ENCODE measurements around the gene RABGAP1L. TPM values are rescaled to one million over a fixed set of nuclear protein-coding genes. Genes with fewer than 3 reads are reported as not detected.

RABGAP1L gene
- total RNA-seq, 1 donor from 2014 or later = 83.9 TPM

- Histone ChIP-seq H3K27ac (no peak overlapping the region), H3K36me3 (no peaks in the 10 kb centered on the region), H3K27me3 (ENCODE audit: low read depth) (no peaks in the 10 kb centered on the region), H3K9me3 (no peaks in the 10 kb centered on the region), H3K4me1 (no peaks in the 10 kb centered on the region), H3K4me3 (no peak overlapping the region)
- no peak for ATAC-seq
- intact Hi-C loops (cut with DNase I) = no loop called here
- TF ChIP-seq, protein P1, sequence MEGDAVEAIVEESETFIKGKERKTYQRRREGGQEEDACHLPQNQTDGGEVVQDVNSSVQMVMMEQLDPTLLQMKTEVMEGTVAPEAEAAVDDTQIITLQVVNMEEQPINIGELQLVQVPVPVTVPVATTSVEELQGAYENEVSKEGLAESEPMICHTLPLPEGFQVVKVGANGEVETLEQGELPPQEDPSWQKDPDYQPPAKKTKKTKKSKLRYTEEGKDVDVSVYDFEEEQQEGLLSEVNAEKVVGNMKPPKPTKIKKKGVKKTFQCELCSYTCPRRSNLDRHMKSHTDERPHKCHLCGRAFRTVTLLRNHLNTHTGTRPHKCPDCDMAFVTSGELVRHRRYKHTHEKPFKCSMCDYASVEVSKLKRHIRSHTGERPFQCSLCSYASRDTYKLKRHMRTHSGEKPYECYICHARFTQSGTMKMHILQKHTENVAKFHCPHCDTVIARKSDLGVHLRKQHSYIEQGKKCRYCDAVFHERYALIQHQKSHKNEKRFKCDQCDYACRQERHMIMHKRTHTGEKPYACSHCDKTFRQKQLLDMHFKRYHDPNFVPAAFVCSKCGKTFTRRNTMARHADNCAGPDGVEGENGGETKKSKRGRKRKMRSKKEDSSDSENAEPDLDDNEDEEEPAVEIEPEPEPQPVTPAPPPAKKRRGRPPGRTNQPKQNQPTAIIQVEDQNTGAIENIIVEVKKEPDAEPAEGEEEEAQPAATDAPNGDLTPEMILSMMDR (IDR thresholded peaks at IDR 0.05) = no peak
- DNase-seq = no peak
Observed at GRCh38 chr1:174825127-174825526, 665.8 kb downstream of the RABGAP1L start.

DNA sequence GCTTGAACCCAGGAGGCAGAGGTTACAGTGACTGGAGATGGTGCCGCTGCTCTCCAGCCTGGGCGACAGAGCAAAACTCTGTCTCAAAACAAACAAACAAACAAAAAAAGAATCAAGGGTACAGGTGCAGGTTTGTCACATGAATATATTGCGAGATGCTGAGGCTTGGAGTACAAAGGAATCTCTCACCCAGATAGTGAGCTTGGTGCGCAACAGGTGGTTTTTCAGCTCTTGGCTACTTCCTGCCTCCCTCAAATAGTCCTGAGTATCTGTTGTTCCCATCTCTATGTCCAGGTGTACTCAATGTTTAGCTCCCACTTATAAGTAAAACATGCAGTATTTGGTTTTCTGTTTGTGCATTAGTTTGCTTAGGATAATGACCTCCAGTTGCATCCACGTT is 666.5 kb downstream of the RABGAP1L start:
- no peaks in the 10 kb centered on the region for H3K9me3 ChIP-seq
- DNase-seq (no peak), ATAC-seq (no peak)
- no peak overlapping the region for H3K27ac ChIP-seq
- no peaks in the 10 kb centered on the region for H3K27me3 ChIP-seq (ENCODE audit: low read depth)
- H3K4me1 ChIP-seq = no peaks in the 10 kb centered on the region
- TF ChIP-seq, protein P1 (IDR thresholded peaks at IDR 0.05) = no peak
- no peaks in the 10 kb centered on the region for H3K36me3 ChIP-seq
- intact Hi-C loops (cut with DNase I) = no loop called here
- no peak overlapping the region for H3K4me3 ChIP-seq

DNA sequence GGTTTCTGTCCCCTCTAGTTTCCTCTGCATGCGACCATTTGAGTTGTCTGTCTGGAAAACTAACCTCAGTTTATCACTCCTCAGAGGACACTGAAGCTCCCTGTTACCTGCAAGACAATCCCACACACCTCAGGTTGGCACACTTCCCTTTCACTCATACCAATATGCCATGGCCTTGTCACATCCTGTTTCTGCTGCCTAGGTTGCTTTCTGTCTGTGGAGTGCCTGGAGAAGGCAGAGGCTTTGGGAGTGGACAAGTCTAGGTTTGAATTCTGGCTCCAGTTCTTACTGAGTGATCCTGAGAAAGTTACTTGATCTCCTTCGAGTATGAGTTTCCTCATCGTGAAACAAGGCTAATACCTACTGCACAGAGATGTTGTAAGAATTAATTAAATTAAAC is 668.9 kb downstream of the RABGAP1L start:
- no peak for ATAC-seq
- Histone ChIP-seq H3K4me1 (no peaks in the 10 kb centered on the region), H3K9me3 (no peaks in the 10 kb centered on the region), H3K36me3 (no peaks in the 10 kb centered on the region), H3K4me3 (no peak overlapping the region), H3K27me3 (ENCODE audit: low read depth) (no peaks in the 10 kb centered on the region), H3K27ac (no peak overlapping the region)
- TF ChIP-seq, protein P1 (IDR thresholded peaks at IDR 0.05) = no peak
- intact Hi-C loops (cut with DNase I) = no loop called here
- no peak for DNase-seq

GRCh38 chr1:174829990-174830389 is 670.7 kb downstream of the RABGAP1L start:
- Histone ChIP-seq H3K9me3 (no peaks in the 10 kb centered on the region), H3K27ac (no peak overlapping the region), H3K4me1 (no peaks in the 10 kb centered on the region), H3K4me3 (no peak overlapping the region), H3K27me3 (ENCODE audit: low read depth) (no peaks in the 10 kb centered on the region), H3K36me3 (no peaks in the 10 kb centered on the region)
- DNase-seq = no peak
- no peak for ATAC-seq
- intact Hi-C loops (cut with DNase I) = no loop called here
- TF ChIP-seq, protein P1 (IDR thresholded peaks at IDR 0.05) = no peak

GRCh38 chr1:174836543-174836942 is 677.2 kb downstream of the RABGAP1L start:
- Histone ChIP-seq H3K4me1 (no peaks in the 10 kb centered on the region), H3K4me3 (no peak overlapping the region), H3K27ac (no peak overlapping the region), H3K36me3 (no peaks in the 10 kb centered on the region), H3K27me3 (ENCODE audit: low read depth) (no peaks in the 10 kb centered on the region), H3K9me3 (no peaks in the 10 kb centered on the region)
- intact Hi-C loops (cut with DNase I) = no loop called here
- DNase-seq (no peak), ATAC-seq (no peak)
- TF ChIP-seq, protein P1 (IDR thresholded peaks at IDR 0.05) = no peak

- no peak overlapping the region for H3K27ac ChIP-seq
- TF ChIP-seq, protein P1 (IDR thresholded peaks at IDR 0.05) = no peak
- DNase-seq (no peak), ATAC-seq (no peak)
- no peaks in the 10 kb centered on the region for H3K27me3 ChIP-seq (ENCODE audit: low read depth)
- H3K4me3 ChIP-seq = no peak overlapping the region
- no peaks in the 10 kb centered on the region for H3K36me3 ChIP-seq
- no peaks in the 10 kb centered on the region for H3K9me3 ChIP-seq
- H3K4me1 ChIP-seq = no peaks in the 10 kb centered on the region
- intact Hi-C loops (cut with DNase I) = no loop called here
Observed at GRCh38 chr1:174837386-174837785, 678.1 kb downstream of the RABGAP1L start.
